ENCODE measurements around the gene AIG1. TPM values are rescaled to one million over a fixed set of nuclear protein-coding genes. Genes with fewer than 3 reads are reported as not detected.

Gene AIG1
- total RNA-seq, 1 donor: 70.9 TPM

DNA sequence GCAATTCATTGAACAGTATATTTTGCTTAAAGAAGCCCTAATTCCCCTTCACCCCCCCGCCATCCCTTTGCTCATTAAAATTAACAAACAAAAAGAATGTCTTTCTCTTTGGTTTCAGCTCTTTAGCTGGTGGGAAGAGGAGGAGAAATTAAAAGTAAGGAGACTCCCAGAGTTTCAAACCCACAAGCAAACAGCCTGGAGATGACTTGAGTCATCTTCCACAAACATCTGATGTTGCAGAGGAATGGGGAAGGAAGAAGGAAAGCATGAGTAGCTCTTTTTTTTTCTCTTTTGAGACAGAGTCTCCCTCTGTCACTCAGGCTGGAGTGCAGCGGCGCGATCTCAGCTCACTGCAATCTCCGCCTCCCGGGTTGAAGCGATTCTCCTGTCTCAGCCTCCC lies 200.2 kb downstream of the AIG1 start:
- H3K27me3 ChIP-seq (ENCODE audit: insufficient read depth, low read length): no peaks in the 10 kb centered on the region
- H2AFZ ChIP-seq (ENCODE audit: low read length): no peak overlapping the region
- H3K4me3 ChIP-seq (ENCODE audit: insufficient read depth, low read length): no peak overlapping the region
- no peaks in the 10 kb centered on the region for H3K79me2 ChIP-seq (ENCODE audit: insufficient read depth, low read length)
- peaks cover 4% of the 10 kb centered on the region for H3K4me1 ChIP-seq (ENCODE audit: insufficient read depth, low read length)
- DNase-seq (ENCODE audit: insufficient read length, low spot score, missing footprints): no peak
- no peak overlapping the region for H3K27ac ChIP-seq (ENCODE audit: low read depth, low read length)
- H4K20me1 ChIP-seq (ENCODE audit: insufficient read depth, low read length): no peaks in the 10 kb centered on the region
- H3K4me2 ChIP-seq (ENCODE audit: insufficient read depth, low read length): peak overlapping the region; percentile 15
- no peaks in the 10 kb centered on the region for H3K36me3 ChIP-seq (ENCODE audit: insufficient read depth, low read length)
- H3K9me3 ChIP-seq (ENCODE audit: low read depth, low read length): no peaks in the 10 kb centered on the region
- TF ChIP-seq, protein P1, sequence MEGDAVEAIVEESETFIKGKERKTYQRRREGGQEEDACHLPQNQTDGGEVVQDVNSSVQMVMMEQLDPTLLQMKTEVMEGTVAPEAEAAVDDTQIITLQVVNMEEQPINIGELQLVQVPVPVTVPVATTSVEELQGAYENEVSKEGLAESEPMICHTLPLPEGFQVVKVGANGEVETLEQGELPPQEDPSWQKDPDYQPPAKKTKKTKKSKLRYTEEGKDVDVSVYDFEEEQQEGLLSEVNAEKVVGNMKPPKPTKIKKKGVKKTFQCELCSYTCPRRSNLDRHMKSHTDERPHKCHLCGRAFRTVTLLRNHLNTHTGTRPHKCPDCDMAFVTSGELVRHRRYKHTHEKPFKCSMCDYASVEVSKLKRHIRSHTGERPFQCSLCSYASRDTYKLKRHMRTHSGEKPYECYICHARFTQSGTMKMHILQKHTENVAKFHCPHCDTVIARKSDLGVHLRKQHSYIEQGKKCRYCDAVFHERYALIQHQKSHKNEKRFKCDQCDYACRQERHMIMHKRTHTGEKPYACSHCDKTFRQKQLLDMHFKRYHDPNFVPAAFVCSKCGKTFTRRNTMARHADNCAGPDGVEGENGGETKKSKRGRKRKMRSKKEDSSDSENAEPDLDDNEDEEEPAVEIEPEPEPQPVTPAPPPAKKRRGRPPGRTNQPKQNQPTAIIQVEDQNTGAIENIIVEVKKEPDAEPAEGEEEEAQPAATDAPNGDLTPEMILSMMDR (IDR thresholded peaks at IDR 0.05; ENCODE audit: extremely low read depth, low read depth, low read length): no peak

- Histone ChIP-seq H3K36me3 (ENCODE audit: insufficient read depth, low read length) (no peaks in the 10 kb centered on the region), H3K79me2 (ENCODE audit: insufficient read depth, low read length) (no peaks in the 10 kb centered on the region), H3K27me3 (ENCODE audit: insufficient read depth, low read length) (no peaks in the 10 kb centered on the region), H3K27ac (ENCODE audit: low read depth, low read length) (no peak overlapping the region), H3K9me3 (ENCODE audit: low read depth, low read length) (no peaks in the 10 kb centered on the region), H3K4me1 (ENCODE audit: insufficient read depth, low read length) (peaks cover 4% of the 10 kb centered on the region), H3K4me3 (ENCODE audit: insufficient read depth, low read length) (no peak overlapping the region), H3K4me2 (ENCODE audit: insufficient read depth, low read length) (no peak overlapping the region), H2AFZ (ENCODE audit: low read length) (no peak overlapping the region), H4K20me1 (ENCODE audit: insufficient read depth, low read length) (no peaks in the 10 kb centered on the region)
- TF ChIP-seq, protein P1 (IDR thresholded peaks at IDR 0.05; ENCODE audit: extremely low read depth, low read depth, low read length): no peak
- no peak for DNase-seq (ENCODE audit: insufficient read length, low spot score, missing footprints)
Measured at GRCh38 chr6:143261899-143262436, 201.3 kb downstream of the AIG1 start.

DNA sequence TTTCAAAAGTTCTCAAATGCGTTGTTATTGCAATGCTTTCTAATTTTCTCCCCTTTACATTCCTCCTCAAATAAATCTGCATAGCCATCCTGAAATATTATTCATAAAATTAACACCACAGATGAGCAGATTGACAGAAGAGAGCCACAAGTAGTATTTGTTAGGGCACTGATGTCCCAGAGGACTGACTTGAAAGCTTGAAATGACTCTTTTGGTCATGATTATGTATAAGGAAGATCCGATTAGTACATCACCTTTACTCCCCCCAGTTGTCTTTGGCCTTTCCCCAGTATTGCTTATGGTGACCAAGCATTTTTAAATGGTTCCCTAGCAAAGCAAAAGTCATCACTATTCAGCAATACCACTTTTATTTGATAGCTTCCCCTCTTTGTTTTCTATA lies 202.2 kb downstream of the AIG1 start:
- Histone ChIP-seq H3K79me2 (ENCODE audit: insufficient read depth, low read length) (no peaks in the 10 kb centered on the region), H3K9me3 (ENCODE audit: low read depth, low read length) (no peaks in the 10 kb centered on the region), H2AFZ (ENCODE audit: low read length) (no peak overlapping the region), H3K27ac (ENCODE audit: low read depth, low read length) (no peak overlapping the region), H3K27me3 (ENCODE audit: insufficient read depth, low read length) (no peaks in the 10 kb centered on the region), H3K4me3 (ENCODE audit: insufficient read depth, low read length) (no peak overlapping the region), H3K36me3 (ENCODE audit: insufficient read depth, low read length) (no peaks in the 10 kb centered on the region), H3K4me2 (ENCODE audit: insufficient read depth, low read length) (no peak overlapping the region), H4K20me1 (ENCODE audit: insufficient read depth, low read length) (no peaks in the 10 kb centered on the region), H3K4me1 (ENCODE audit: insufficient read depth, low read length) (peaks cover 4% of the 10 kb centered on the region)
- DNase-seq (ENCODE audit: insufficient read length, low spot score, missing footprints): no peak
- TF ChIP-seq, protein P1 (IDR thresholded peaks at IDR 0.05; ENCODE audit: extremely low read depth, low read depth, low read length): no peak

DNA sequence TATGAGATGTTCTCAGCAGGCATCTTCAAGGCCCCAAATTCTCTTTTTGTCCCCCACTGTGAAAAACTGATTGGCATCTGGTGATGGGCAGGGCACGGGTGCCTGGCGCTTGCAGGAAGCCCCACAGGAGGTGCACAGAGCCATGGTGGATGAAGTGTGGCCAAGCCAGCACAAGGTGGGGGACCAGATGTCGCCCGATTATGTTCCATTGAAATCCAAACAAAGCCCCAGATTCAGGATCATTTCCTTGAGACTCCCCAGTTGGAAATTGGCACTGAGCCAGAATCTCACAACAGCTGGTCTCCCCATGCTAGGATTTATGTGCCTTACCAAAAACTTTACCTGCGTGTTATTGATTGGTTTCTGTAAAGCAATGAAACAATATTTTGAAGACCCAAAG lies 203.7 kb downstream of the AIG1 start:
- no peak for DNase-seq (ENCODE audit: insufficient read length, low spot score, missing footprints)
- TF ChIP-seq, protein P1 (IDR thresholded peaks at IDR 0.05; ENCODE audit: extremely low read depth, low read depth, low read length): no peak
- H3K9me3 ChIP-seq (ENCODE audit: low read depth, low read length): no peaks in the 10 kb centered on the region
- no peak overlapping the region for H2AFZ ChIP-seq (ENCODE audit: low read length)
- H3K4me1 ChIP-seq (ENCODE audit: insufficient read depth, low read length): peaks cover 4% of the 10 kb centered on the region
- H3K36me3 ChIP-seq (ENCODE audit: insufficient read depth, low read length): no peaks in the 10 kb centered on the region
- no peaks in the 10 kb centered on the region for H4K20me1 ChIP-seq (ENCODE audit: insufficient read depth, low read length)
- H3K4me2 ChIP-seq (ENCODE audit: insufficient read depth, low read length): no peak overlapping the region
- no peak overlapping the region for H3K27ac ChIP-seq (ENCODE audit: low read depth, low read length)
- no peaks in the 10 kb centered on the region for H3K79me2 ChIP-seq (ENCODE audit: insufficient read depth, low read length)
- no peaks in the 10 kb centered on the region for H3K27me3 ChIP-seq (ENCODE audit: insufficient read depth, low read length)
- H3K4me3 ChIP-seq (ENCODE audit: insufficient read depth, low read length): no peak overlapping the region
